HFF-Myc (cell line): ENCODE results near the gene TREM1.

Experiments used
- DNase-seq: peaks from one replicate; pipeline ENCODE4 v3.0.0-alpha.2; 2011; ENCODE audit warnings: low read depth; ENCODE audit errors: extremely low read depth
- H3K4me3 ChIP-seq: replicated peaks from 2 replicates; pipeline ENCODE4 v1.5.1; 2011; ENCODE audit warnings: low read depth, mild to moderate bottlenecking, control low read depth, low read length
- TF ChIP-seq, protein P1 (sequence below): IDR thresholded peaks from 2 replicates; pipeline ENCODE4 v1.5.1; 2012; ENCODE audit warnings: mild to moderate bottlenecking, low read depth, low read length, control low read depth; ENCODE audit errors: missing control alignments

TREM1 gene

DNA sequence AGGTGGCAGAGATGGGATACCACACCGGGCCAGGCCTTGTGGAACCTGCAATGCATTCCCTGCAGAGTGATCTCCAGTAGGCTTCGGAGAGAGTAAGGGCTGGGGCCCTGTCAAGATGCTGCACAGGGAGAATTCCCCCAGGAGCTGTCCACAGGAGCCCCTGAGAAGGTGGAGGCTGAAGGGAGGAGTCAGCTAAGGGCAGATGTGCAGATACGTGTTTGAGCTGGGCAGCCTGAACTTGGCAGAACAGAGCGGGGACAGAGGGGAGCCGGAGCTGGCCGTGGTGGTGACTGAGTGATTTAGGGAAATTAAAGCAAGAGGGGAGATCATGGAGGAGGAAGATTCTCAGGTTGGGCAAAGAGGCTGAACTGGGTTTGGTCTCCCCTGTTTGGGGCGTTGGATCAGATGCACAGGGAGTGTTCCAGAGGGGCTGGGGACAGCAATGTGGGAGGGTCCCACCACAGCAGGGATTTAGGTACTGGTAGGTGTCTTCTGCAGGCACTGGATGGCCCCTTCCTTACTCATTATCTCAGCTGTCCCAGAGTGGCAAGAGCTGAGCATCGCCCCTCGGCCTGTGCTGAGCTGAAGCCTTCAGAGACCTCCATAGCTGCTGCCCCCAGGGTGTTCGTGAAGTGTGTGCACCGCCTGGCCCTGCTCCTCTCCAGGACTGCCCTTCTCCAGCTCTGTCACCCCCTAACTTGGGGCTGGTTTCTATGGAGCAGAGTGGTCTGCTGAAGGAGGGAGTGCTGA, 45.1 kb upstream of the TREM1 start:
- DNase-seq: no peak
- TF ChIP-seq, protein P1, sequence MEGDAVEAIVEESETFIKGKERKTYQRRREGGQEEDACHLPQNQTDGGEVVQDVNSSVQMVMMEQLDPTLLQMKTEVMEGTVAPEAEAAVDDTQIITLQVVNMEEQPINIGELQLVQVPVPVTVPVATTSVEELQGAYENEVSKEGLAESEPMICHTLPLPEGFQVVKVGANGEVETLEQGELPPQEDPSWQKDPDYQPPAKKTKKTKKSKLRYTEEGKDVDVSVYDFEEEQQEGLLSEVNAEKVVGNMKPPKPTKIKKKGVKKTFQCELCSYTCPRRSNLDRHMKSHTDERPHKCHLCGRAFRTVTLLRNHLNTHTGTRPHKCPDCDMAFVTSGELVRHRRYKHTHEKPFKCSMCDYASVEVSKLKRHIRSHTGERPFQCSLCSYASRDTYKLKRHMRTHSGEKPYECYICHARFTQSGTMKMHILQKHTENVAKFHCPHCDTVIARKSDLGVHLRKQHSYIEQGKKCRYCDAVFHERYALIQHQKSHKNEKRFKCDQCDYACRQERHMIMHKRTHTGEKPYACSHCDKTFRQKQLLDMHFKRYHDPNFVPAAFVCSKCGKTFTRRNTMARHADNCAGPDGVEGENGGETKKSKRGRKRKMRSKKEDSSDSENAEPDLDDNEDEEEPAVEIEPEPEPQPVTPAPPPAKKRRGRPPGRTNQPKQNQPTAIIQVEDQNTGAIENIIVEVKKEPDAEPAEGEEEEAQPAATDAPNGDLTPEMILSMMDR: no peak
- no peak overlapping the region for H3K4me3 ChIP-seq

DNA sequence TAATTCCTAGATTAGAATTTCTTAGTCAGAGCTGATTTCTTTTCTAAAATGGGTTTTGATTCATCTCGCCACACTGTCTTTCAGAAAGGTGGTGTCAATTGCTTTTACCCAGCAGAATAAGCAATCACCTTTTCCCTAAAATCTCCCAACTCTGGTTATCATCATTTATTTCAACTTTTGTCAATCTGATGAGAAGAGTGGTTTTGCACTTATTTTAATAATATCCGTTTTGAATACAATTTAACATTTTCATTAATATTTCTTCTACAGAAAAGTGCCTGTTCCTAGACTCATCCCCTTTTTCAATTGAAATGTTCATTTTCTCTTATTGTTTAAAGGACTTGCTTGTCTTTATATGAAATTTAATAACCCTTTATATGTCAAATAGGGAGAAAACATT, 40.7 kb upstream of the TREM1 start:
- no peak for DNase-seq
- H3K4me3 ChIP-seq: no peak overlapping the region
- TF ChIP-seq, protein P1: no peak

DNA sequence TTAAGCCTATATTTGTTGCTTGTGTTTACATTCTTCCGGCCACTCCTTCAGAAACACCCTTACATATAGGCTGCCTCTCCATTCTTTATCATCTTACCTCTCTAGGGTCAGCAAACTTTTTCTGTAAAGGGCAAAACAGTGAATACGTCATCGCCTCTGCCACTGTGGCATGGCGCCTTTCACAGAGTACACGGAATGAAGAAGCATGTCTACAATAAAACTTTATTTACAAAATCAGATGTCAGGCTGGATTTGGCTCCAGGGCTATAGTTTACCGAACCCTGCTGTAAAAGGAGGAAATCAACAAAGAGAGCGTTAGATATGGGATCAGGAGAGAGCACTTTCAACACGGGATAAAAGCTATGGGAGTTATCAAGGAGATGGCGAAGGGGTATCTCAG, 39.6 kb upstream of the TREM1 start:
- TF ChIP-seq, protein P1: no peak
- DNase-seq: no peak
- no peak overlapping the region for H3K4me3 ChIP-seq

DNA sequence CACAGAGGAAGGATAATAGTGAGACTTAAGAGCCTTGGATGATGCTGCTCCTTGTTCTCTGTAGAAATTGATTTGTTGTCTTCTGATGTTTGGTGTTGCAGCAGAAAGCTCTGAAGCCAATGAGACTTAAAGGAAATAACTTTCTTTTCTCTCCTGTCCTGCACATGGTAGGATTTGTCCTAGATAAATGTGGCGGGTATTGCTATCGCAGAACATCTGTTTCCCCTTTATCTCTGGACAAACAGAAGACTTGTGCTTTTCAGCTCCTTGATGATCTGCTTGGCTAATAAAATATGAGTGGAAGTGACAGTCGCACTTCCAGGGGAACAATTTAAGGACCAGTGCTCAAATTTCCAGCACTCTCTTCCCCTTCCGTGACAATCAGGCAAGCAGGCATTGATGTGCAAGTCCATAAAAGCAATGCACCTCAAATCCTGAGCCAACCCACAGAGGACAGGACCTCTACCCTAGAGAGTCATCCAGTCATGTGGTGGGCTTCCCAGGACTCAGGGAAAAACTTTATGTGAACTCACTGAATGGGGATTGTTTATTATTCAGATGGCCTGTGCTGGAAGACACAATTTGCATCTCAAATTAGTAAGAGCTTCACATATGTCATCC, 39.1 kb upstream of the TREM1 start:
- no peak overlapping the region for H3K4me3 ChIP-seq
- DNase-seq: no peak
- TF ChIP-seq, protein P1: no peak

DNA sequence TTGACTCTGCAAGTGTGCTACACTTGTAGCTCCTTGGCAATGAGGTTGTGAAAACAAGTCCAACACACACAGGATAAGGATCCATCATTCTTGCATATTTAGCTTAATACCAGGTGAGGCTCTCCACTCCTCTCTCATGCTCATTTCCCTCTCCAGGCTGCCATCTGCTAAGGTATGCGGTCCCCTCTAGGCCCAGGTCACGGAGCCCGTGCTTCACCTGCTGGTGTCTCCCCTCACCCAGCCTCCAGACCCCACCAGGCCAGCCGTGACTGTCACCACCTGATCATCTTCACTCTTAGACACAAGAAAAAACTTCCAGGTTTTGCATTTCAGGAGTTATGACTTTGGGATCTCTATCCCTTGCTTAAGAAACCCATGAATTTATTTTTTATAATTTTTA, 34.7 kb upstream of the TREM1 start:
- no peak for DNase-seq
- TF ChIP-seq, protein P1: no peak

DNA sequence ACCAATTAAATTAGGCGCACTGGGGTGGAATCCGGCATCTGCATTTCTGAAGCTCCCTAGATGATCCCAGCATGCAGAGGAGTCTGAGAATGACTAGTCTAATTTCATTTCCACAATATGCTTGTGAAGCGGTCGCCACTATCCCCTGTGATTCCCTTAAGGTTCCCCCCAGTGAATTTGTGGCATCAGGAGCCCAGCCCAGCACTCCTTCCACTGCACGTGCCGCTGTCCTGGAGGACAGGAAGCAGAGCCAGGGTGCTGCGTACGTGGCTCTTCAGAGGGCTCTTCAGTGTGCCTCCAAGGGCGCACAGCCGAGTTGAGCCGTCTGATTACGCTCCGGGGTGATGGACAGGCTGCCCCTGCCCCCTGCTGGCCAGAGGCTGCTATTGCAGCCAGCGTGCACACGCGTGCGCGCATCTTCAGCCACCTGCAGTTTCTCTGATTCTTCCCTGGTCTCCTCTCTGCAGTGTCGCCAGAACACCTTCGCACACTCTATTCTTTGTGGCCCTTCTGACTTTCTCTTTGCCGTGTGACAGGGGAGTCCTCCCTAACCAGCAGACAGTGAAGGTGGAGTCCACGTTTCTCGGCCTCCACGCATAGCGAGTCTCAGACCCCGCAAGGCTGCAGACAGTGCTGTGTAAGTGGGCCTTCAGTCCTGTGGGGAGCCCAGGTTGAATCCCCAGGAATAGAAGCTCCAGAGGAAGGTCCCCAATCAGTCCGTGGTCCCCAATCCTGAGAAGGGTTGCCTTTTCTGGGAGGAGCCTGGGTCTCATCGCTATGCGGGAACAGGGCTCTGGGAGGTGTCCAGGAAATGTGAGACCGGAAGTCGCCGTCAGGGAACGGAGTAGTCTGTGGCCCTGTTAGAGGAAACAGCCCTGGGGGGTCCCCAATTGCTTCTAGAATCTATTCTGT, 32.4 kb upstream of the TREM1 start:
- no peak overlapping the region for H3K4me3 ChIP-seq
- TF ChIP-seq, protein P1: peak; percentile 99
- peak; percentile 69 for DNase-seq

More for the DNA sequence above, 34.7 kb upstream of the TREM1 start:
- no peak overlapping the region for H3K4me3 ChIP-seq
